ENCODE results near the gene RHBDF2.

RHBDF2 gene

GRCh38 chr17:76501018-76501826 lies at the start of gene RHBDF2:
TSS of gene RHBDF2 (minus strand) at chr17:76501423. CDS start at chr17:76481524, 19,899 bp downstream.
- peak; percentile 89 for DNase-seq

GRCh38 chr17:76549539-76549938 lies 48.3 kb upstream of the RHBDF2 start:
- DNase-seq = no peak

- DNase-seq = no peak
These were observed 47.9 kb upstream of the RHBDF2 start for GRCh38 chr17:76549215-76549518.

- DNase-seq = no peak
These were observed 47.4 kb upstream of the RHBDF2 start for GRCh38 chr17:76548378-76549214.

- no peak for DNase-seq
These were observed 46.5 kb upstream of the RHBDF2 start for GRCh38 chr17:76547642-76548202.

- DNase-seq = peak; percentile 95
These were observed 46.0 kb upstream of the RHBDF2 start for GRCh38 chr17:76547183-76547641.

- DNase-seq = no peak
These were observed 45.4 kb upstream of the RHBDF2 start for GRCh38 chr17:76546556-76547182.

GRCh38 chr17:76545918-76546555 lies 44.8 kb upstream of the RHBDF2 start:
- DNase-seq = no peak

GRCh38 chr17:76544546-76545365 lies 43.5 kb upstream of the RHBDF2 start:
- DNase-seq = peak; percentile 54

GRCh38 chr17:76543826-76544545 lies 42.8 kb upstream of the RHBDF2 start:
- peak; percentile 82 for DNase-seq

- no peak for DNase-seq
These were observed 42.2 kb upstream of the RHBDF2 start for GRCh38 chr17:76543482-76543825.

GRCh38 chr17:76542984-76543383 lies 41.8 kb upstream of the RHBDF2 start:
- DNase-seq = no peak

GRCh38 chr17:76542566-76542971 lies 41.3 kb upstream of the RHBDF2 start:
- no peak for DNase-seq

GRCh38 chr17:76541739-76542454 lies 40.7 kb upstream of the RHBDF2 start:
- peak; percentile 44 for DNase-seq

- DNase-seq = peak; percentile 100
These were observed 39.4 kb upstream of the RHBDF2 start for GRCh38 chr17:76540381-76541300.

GRCh38 chr17:76539631-76540271 lies 38.5 kb upstream of the RHBDF2 start, which contains the start of gene PRCD:
TSS of gene PRCD (plus strand) at chr17:76540044. CDS start at chr17:76540142, 98 bp downstream.
- DNase-seq = peak; percentile 82

GRCh38 chr17:76538941-76539570 lies 37.8 kb upstream of the RHBDF2 start:
- no peak for DNase-seq

- no peak for DNase-seq
These were observed 37.2 kb upstream of the RHBDF2 start for GRCh38 chr17:76538281-76538931.
